ENCODE data around the gene UBE3B. TPM values are rescaled to one million over a fixed set of nuclear protein-coding genes. Genes with fewer than 3 reads are reported as not detected.

Gene UBE3B
- total RNA-seq, 1 experiment from 2014 or later = 17.0 TPM

GRCh38 chr12:109512608-109513007 lies 35.2 kb downstream of the UBE3B start:
- H3K4me3 ChIP-seq (ENCODE audit: insufficient read depth, low read depth, low read length) = no peak overlapping the region
- H3K27me3 ChIP-seq (ENCODE audit: control insufficient read depth, insufficient read depth, low read length) = no peaks in the 10 kb centered on the region
- DNase-seq = no peak
- H3K36me3 ChIP-seq (replicated peaks; ENCODE audit: control insufficient read depth, insufficient read depth, low read length) = peaks cover 6% of the 10 kb centered on the region

DNA sequence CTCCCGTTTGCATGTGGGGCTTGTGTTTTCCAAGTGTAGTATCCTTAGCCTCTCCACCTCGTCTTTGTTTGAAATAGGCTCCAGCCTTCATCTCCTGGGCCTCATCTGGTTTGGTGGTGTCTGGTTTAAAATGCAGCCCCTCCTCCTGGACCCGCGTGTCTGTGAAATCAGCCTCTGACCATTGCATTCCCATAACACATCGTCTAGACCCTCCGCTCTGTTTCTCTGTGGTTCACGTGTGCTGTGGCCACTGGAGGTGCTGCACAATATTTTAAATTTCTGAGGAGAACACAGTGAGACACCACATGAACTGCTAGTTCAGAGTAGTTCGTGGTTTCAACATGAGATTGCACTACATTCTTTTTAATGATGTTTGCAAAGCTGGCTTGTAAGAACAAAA lies 35.6 kb downstream of the UBE3B start:
- H3K4me3 ChIP-seq (ENCODE audit: insufficient read depth, low read depth, low read length) = no peak overlapping the region
- DNase-seq = no peak
- peaks cover 6% of the 10 kb centered on the region for H3K36me3 ChIP-seq (replicated peaks; ENCODE audit: control insufficient read depth, insufficient read depth, low read length)
- H3K27me3 ChIP-seq (ENCODE audit: control insufficient read depth, insufficient read depth, low read length) = no peaks in the 10 kb centered on the region

- DNase-seq = no peak
- peaks cover 6% of the 10 kb centered on the region for H3K36me3 ChIP-seq (replicated peaks; ENCODE audit: control insufficient read depth, insufficient read depth, low read length)
- no peak overlapping the region for H3K4me3 ChIP-seq (ENCODE audit: insufficient read depth, low read depth, low read length)
Observed at GRCh38 chr12:109513977-109514376, 36.5 kb downstream of the UBE3B start.

GRCh38 chr12:109517619-109518018 lies 40.2 kb downstream of the UBE3B start:
- no peak for DNase-seq
- no peak overlapping the region for H3K4me3 ChIP-seq (ENCODE audit: insufficient read depth, low read depth, low read length)
- peaks cover 5% of the 10 kb centered on the region for H3K36me3 ChIP-seq (replicated peaks; ENCODE audit: control insufficient read depth, insufficient read depth, low read length)
- no peaks in the 10 kb centered on the region for H3K27me3 ChIP-seq (ENCODE audit: control insufficient read depth, insufficient read depth, low read length)

More at GRCh38 chr12:109513977-109514376, 36.5 kb downstream of the UBE3B start:
- H3K27me3 ChIP-seq (ENCODE audit: control insufficient read depth, insufficient read depth, low read length) = no peaks in the 10 kb centered on the region

- no peaks in the 10 kb centered on the region for H3K27me3 ChIP-seq (ENCODE audit: control insufficient read depth, insufficient read depth, low read length)
- H3K36me3 ChIP-seq (replicated peaks; ENCODE audit: control insufficient read depth, insufficient read depth, low read length) = peaks cover 5% of the 10 kb centered on the region
- H3K4me3 ChIP-seq (ENCODE audit: insufficient read depth, low read depth, low read length) = no peak overlapping the region
- DNase-seq = peak; percentile 87
Observed at GRCh38 chr12:109518820-109519665, 41.6 kb downstream of the UBE3B start.

DNA sequence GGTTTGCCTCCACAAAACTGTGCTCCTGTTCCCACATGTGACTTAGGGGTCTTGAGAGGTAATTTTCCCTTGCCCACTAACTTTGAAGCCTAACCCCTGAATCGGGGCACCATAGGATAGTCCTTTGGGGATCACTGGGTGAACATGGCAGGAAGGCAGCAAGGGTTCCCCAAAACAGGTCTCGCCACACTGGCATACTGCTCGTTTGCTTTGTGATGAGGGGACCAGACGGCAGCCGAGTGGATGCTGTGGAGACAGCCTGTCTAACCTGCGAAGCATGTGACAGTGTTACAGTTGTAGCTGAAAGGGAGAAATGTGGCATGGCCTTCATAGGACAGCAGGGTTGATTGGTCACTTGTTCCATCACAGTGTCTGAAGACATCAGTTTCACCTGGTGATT lies 42.4 kb downstream of the UBE3B start:
- no peak for DNase-seq
- no peaks in the 10 kb centered on the region for H3K27me3 ChIP-seq (ENCODE audit: control insufficient read depth, insufficient read depth, low read length)

DNA sequence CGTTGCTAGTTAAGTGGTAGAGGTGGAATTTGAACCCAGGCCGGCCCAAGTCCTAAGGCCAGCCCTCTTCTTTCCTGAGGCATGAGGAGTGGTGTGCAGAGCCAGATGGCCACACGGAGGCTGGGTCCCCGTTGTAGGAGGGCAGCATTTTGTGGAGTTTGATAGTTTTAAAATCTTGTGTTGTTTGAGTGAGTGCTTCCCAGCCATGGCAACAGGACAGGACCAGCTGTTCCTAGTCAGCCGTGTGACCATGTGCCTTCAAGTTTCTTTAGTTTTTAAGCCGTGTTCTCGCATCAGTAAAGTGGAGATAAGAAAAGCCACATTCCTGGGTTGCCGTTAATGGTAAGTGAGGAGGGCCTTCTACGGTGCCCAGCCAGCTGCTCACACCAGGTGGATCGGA lies 44.4 kb downstream of the UBE3B start:
- no peak for DNase-seq

More for the DNA sequence above, 42.4 kb downstream of the UBE3B start:
- H3K36me3 ChIP-seq (replicated peaks; ENCODE audit: control insufficient read depth, insufficient read depth, low read length) = peaks cover 5% of the 10 kb centered on the region
- no peak overlapping the region for H3K4me3 ChIP-seq (ENCODE audit: insufficient read depth, low read depth, low read length)

GRCh38 chr12:109523071-109523470 lies 45.6 kb downstream of the UBE3B start:
- Histone ChIP-seq H3K27me3 (ENCODE audit: control insufficient read depth, insufficient read depth, low read length) (no peaks in the 10 kb centered on the region), H3K4me3 (ENCODE audit: insufficient read depth, low read depth, low read length) (no peak overlapping the region), H3K36me3 (replicated peaks; ENCODE audit: control insufficient read depth, insufficient read depth, low read length) (peaks cover 7% of the 10 kb centered on the region)
- no peak for DNase-seq

More for the DNA sequence above, 44.4 kb downstream of the UBE3B start:
- Histone ChIP-seq H3K4me3 (ENCODE audit: insufficient read depth, low read depth, low read length) (no peak overlapping the region), H3K36me3 (replicated peaks; ENCODE audit: control insufficient read depth, insufficient read depth, low read length) (peaks cover 5% of the 10 kb centered on the region), H3K27me3 (ENCODE audit: control insufficient read depth, insufficient read depth, low read length) (no peaks in the 10 kb centered on the region)

GRCh38 chr12:109523504-109523903 lies 46.1 kb downstream of the UBE3B start:
- Histone ChIP-seq H3K4me3 (ENCODE audit: insufficient read depth, low read depth, low read length) (no peak overlapping the region), H3K27me3 (ENCODE audit: control insufficient read depth, insufficient read depth, low read length) (no peaks in the 10 kb centered on the region), H3K36me3 (replicated peaks; ENCODE audit: control insufficient read depth, insufficient read depth, low read length) (peaks cover 7% of the 10 kb centered on the region)
- no peak for DNase-seq

- Histone ChIP-seq H3K27me3 (ENCODE audit: control insufficient read depth, insufficient read depth, low read length) (no peaks in the 10 kb centered on the region), H3K4me3 (ENCODE audit: insufficient read depth, low read depth, low read length) (no peak overlapping the region)
- DNase-seq = peak; percentile 57
Observed at GRCh38 chr12:109524466-109525278, 47.2 kb downstream of the UBE3B start.

DNA sequence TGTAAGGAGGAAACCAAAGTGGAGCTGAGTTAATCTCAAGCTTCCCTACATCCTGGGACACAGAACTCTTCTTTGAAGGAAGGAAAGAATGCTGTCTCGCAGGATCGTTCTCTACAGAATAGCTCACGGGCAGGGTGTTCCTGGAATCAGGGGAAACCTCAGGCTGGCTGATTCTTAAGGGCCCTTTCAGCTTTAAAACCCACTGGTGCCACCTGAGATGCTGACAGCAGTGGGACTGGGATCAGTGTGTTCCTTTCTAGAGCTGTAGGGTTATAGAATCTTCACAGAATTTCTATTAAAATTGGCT lies 47.8 kb downstream of the UBE3B start:
- Histone ChIP-seq H3K27me3 (ENCODE audit: control insufficient read depth, insufficient read depth, low read length) (no peaks in the 10 kb centered on the region), H3K4me3 (ENCODE audit: insufficient read depth, low read depth, low read length) (no peak overlapping the region), H3K36me3 (replicated peaks; ENCODE audit: control insufficient read depth, insufficient read depth, low read length) (peaks cover 7% of the 10 kb centered on the region)
- no peak for DNase-seq

More at GRCh38 chr12:109524466-109525278, 47.2 kb downstream of the UBE3B start:
- peaks cover 7% of the 10 kb centered on the region for H3K36me3 ChIP-seq (replicated peaks; ENCODE audit: control insufficient read depth, insufficient read depth, low read length)

GRCh38 chr12:109527489-109528123 lies 50.2 kb downstream of the UBE3B start:
- H3K4me3 ChIP-seq (ENCODE audit: insufficient read depth, low read depth, low read length) = no peak overlapping the region
- H3K27me3 ChIP-seq (ENCODE audit: control insufficient read depth, insufficient read depth, low read length) = no peaks in the 10 kb centered on the region
- 0 out of 2 replicates have a peak, but pooled peaks cover 2% of the 10 kb centered on the region for H3K36me3 ChIP-seq (replicated peaks; ENCODE audit: control insufficient read depth, insufficient read depth, low read length)
- no peak for DNase-seq

- DNase-seq = peak; percentile 72
- Histone ChIP-seq H3K4me3 (ENCODE audit: insufficient read depth, low read depth, low read length) (no peak overlapping the region), H3K36me3 (replicated peaks; ENCODE audit: control insufficient read depth, insufficient read depth, low read length) (0 out of 2 replicates have a peak, but pooled peaks cover 2% of the 10 kb centered on the region), H3K27me3 (ENCODE audit: control insufficient read depth, insufficient read depth, low read length) (no peaks in the 10 kb centered on the region)
Observed at GRCh38 chr12:109529691-109530640, 52.5 kb downstream of the UBE3B start.

GRCh38 chr12:109531411-109531810 lies 54.0 kb downstream of the UBE3B start:
- no peaks in the 10 kb centered on the region for H3K27me3 ChIP-seq (ENCODE audit: control insufficient read depth, insufficient read depth, low read length)
- H3K36me3 ChIP-seq (replicated peaks; ENCODE audit: control insufficient read depth, insufficient read depth, low read length) = 0 out of 2 replicates have a peak, but pooled peaks cover 2% of the 10 kb centered on the region
- no peak overlapping the region for H3K4me3 ChIP-seq (ENCODE audit: insufficient read depth, low read depth, low read length)
- DNase-seq = no peak

Measured in H7 (cell line).